ENCODE results near the gene APOBEC3A.

DNA sequence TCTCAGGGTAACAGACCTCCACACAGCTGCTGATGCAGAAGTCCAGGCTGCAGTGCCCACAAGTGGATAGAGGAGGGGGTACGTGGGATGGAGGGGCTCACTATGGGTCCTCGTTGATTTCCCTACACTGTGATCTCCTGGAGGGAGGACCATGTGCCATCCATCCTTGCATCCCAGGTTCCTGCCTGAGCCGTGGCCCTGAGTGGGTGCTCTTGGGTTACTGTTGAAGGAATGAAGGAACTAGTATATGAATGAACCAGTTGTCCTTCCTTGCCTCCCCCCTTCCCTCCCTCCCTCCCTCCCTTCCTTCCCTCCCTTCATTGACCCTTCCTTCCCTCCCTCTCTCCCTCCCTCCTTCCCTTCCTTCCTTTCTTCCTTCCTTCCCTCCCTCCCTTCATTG is 40.1 kb downstream of the APOBEC3A start:
- TF ChIP-seq LRRFIP1 (CRISPR knock-in tag; conservative IDR thresholded peaks at IDR 0.05) (no peak), EP300 (IDR thresholded peaks at IDR 0.05; ENCODE audit: low read depth in 2 of 2, low read length in 2 of 2) (no peak), EP300 (CRISPR knock-in tag; IDR thresholded peaks at IDR 0.05; ENCODE audit: borderline replicate concordance) (no peak), ZNF747 (CRISPR knock-in tag; IDR thresholded peaks at IDR 0.05; ENCODE audit: borderline replicate concordance) (no peak), MEIS2 (CRISPR knock-in tag; IDR thresholded peaks at IDR 0.05) (no peak), MTA3 (CRISPR knock-in tag; IDR thresholded peaks at IDR 0.05) (no peak), ETS1 (CRISPR knock-in tag; IDR thresholded peaks at IDR 0.05) (no peak)
- TF ChIP-seq, protein P1, sequence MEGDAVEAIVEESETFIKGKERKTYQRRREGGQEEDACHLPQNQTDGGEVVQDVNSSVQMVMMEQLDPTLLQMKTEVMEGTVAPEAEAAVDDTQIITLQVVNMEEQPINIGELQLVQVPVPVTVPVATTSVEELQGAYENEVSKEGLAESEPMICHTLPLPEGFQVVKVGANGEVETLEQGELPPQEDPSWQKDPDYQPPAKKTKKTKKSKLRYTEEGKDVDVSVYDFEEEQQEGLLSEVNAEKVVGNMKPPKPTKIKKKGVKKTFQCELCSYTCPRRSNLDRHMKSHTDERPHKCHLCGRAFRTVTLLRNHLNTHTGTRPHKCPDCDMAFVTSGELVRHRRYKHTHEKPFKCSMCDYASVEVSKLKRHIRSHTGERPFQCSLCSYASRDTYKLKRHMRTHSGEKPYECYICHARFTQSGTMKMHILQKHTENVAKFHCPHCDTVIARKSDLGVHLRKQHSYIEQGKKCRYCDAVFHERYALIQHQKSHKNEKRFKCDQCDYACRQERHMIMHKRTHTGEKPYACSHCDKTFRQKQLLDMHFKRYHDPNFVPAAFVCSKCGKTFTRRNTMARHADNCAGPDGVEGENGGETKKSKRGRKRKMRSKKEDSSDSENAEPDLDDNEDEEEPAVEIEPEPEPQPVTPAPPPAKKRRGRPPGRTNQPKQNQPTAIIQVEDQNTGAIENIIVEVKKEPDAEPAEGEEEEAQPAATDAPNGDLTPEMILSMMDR (CRISPR knock-in tag; IDR thresholded peaks at IDR 0.05) = no peak
